Trophoblast cell (in vitro differentiated cells and primary cell): ENCODE results near the gene OTOF.

ENCODE experiments used
- DNase-seq, 2 donors: peaks; one replicate each; pipeline ENCODE4 v3.0.0-alpha.2; 2016
- H2AFZ ChIP-seq: 2 replicates; pipeline ENCODE4 v1.6.1; 2013; ENCODE audit warnings: low read length, moderate library complexity, mild to moderate bottlenecking; ENCODE audit not compliant: insufficient read depth, poor library complexity
- H2AK5ac ChIP-seq: 2 replicates; pipeline ENCODE4 v1.6.1; 2013; ENCODE audit warnings: mild to moderate bottlenecking, low read length
- H2BK120ac ChIP-seq: 2 replicates; pipeline ENCODE4 v1.6.1; 2013; ENCODE audit warnings: low read length, mild to moderate bottlenecking, moderate library complexity; ENCODE audit not compliant: insufficient read depth, poor library complexity
- H2BK12ac ChIP-seq: 2 replicates; pipeline ENCODE4 v1.6.1; 2013; ENCODE audit warnings: mild to moderate bottlenecking, low read length, moderate library complexity
- H2BK5ac ChIP-seq: 2 replicates; pipeline ENCODE4 v1.6.1; 2013; ENCODE audit warnings: low read length, low read depth, moderate library complexity, mild to moderate bottlenecking; ENCODE audit not compliant: poor library complexity
- H3K14ac ChIP-seq: 2 replicates; pipeline ENCODE4 v1.6.1; 2013; ENCODE audit warnings: mild to moderate bottlenecking, low read length
- H3K18ac ChIP-seq: 2 replicates; pipeline ENCODE4 v1.6.1; 2013; ENCODE audit warnings: mild to moderate bottlenecking, low read length
- H3K23ac ChIP-seq: 2 replicates; pipeline ENCODE4 v1.6.1; 2013; ENCODE audit warnings: low read length
- H3K27ac ChIP-seq: 2 replicates; pipeline ENCODE4 v1.5.1; 2013; ENCODE audit warnings: low read depth, mild to moderate bottlenecking, inconsistent platforms, low read length, moderate library complexity
- H3K27me3 ChIP-seq: 2 replicates; pipeline ENCODE4 v1.6.1; 2013; ENCODE audit warnings: inconsistent platforms, mild to moderate bottlenecking, low read length, moderate library complexity; ENCODE audit not compliant: insufficient read depth
- H3K36me3 ChIP-seq, 2 experiments: 1 replicate in 1 of 2; 2 replicates in 1 of 2; pipeline ENCODE4 v1.6.1; 2013; ENCODE audit warnings: low read length in 2 of 2, mild to moderate bottlenecking in 2 of 2, moderate library complexity in 1 of 2; ENCODE audit not compliant: insufficient read depth in 2 of 2, control insufficient read depth in 1 of 2
- H3K4ac ChIP-seq: 2 replicates; pipeline ENCODE4 v1.6.1; 2013; ENCODE audit warnings: low read depth, mild to moderate bottlenecking, low read length, moderate library complexity
- H3K4me1 ChIP-seq, 2 experiments: 1 replicate in 1 of 2; 2 replicates in 1 of 2; pipeline ENCODE4 v1.6.1; 2013; ENCODE audit warnings: low read length in 2 of 2, mild to moderate bottlenecking in 2 of 2, moderate library complexity in 1 of 2; ENCODE audit not compliant: insufficient read depth in 2 of 2, control insufficient read depth in 1 of 2
- H3K4me2 ChIP-seq: 2 replicates; pipeline ENCODE4 v1.6.1; 2013; ENCODE audit warnings: inconsistent platforms, mild to moderate bottlenecking, low read length, moderate library complexity
- H3K4me3 ChIP-seq: 2 replicates; pipeline ENCODE4 v1.5.1; 2013; ENCODE audit warnings: mild to moderate bottlenecking, low read depth, low read length, inconsistent platforms
- H3K79me1 ChIP-seq: one replicate; pipeline ENCODE4 v1.6.1; 2013; ENCODE audit warnings: low read length
- H3K79me2 ChIP-seq: 2 replicates; pipeline ENCODE4 v1.6.1; 2013; ENCODE audit warnings: low read length, mild to moderate bottlenecking; ENCODE audit not compliant: control insufficient read depth, insufficient read depth, poor library complexity
- H3K9ac ChIP-seq: 2 replicates; pipeline ENCODE4 v1.6.1; 2013; ENCODE audit warnings: mild to moderate bottlenecking, low read length
- H3K9me3 ChIP-seq: 2 replicates; pipeline ENCODE4 v1.6.1; 2013; ENCODE audit warnings: low read depth, mild to moderate bottlenecking, control low read depth, inconsistent platforms, low read length; ENCODE audit not compliant: insufficient read depth
- H4K12ac ChIP-seq: 2 replicates; pipeline ENCODE4 v1.6.1; 2013; ENCODE audit warnings: low read depth, mild to moderate bottlenecking, low read length, moderate library complexity
- H4K8ac ChIP-seq: 2 replicates; pipeline ENCODE4 v1.6.1; 2013; ENCODE audit warnings: low read depth, mild to moderate bottlenecking, low read length, moderate library complexity
- H4K91ac ChIP-seq: one replicate; pipeline ENCODE4 v1.6.1; 2013; ENCODE audit warnings: low read depth, mild to moderate bottlenecking, low read length, moderate library complexity
- WGBS: extraction: QIAGEN DNeasy Blood & Tissue Kit; methylation state at CpG from one replicate; pipeline ENCODE4 v1.1.7; 2013; ENCODE audit warnings: missing lambda C conversion rate; ENCODE audit not compliant: insufficient read length, insufficient coverage; ENCODE audit errors: extremely low coverage; 5-methylcytosine and 5-hydroxymethylcytosine counted together

OTOF gene

DNA sequence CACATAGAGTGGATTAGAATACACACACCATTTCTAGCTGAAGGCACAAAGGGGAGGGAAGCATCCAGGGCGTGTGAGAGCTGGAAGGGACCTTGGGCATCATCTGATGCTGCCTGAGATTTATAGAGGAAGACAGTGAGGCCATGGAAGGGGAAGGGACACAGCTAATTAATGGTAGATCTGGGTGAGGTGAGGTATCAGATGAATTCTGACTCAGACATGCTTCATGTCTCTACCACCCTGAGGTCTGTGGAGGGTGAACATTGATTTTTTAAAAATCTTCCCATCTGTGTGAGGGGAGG lies 42.2 kb upstream of the OTOF start:
- no peak overlapping the region for H4K91ac ChIP-seq
- no peak overlapping the region for H3K18ac ChIP-seq
- no peak overlapping the region for H3K27ac ChIP-seq
- no CpG with 5 or more reads among the region's 1 CpG for whole genome bisulfite sequencing
- no peak overlapping the region for H3K14ac ChIP-seq
- H3K79me1 ChIP-seq: no peaks in the 10 kb centered on the region
- no peaks in the 10 kb centered on the region for H3K79me2 ChIP-seq
- H2BK120ac ChIP-seq: no peak overlapping the region
- H4K12ac ChIP-seq: no peak overlapping the region
- no peak overlapping the region for H2BK5ac ChIP-seq
- no peak overlapping the region for H2AFZ ChIP-seq
- DNase-seq: no peak
- no peak overlapping the region for H2AK5ac ChIP-seq
- H3K4me3 ChIP-seq: no peak overlapping the region
- no peak overlapping the region for H3K4me2 ChIP-seq
- H3K9ac ChIP-seq: no peak overlapping the region
- no peak overlapping the region for H4K8ac ChIP-seq
- H3K36me3 ChIP-seq: no peaks in the 10 kb centered on the region
- no peak overlapping the region for H3K23ac ChIP-seq
- H3K27me3 ChIP-seq: no peaks in the 10 kb centered on the region
- H3K4ac ChIP-seq: no peak overlapping the region
- H3K4me1 ChIP-seq: no peaks in the 10 kb centered on the region
- H3K9me3 ChIP-seq: peaks cover 2% of the 10 kb centered on the region
- H2BK12ac ChIP-seq: no peak overlapping the region

DNA sequence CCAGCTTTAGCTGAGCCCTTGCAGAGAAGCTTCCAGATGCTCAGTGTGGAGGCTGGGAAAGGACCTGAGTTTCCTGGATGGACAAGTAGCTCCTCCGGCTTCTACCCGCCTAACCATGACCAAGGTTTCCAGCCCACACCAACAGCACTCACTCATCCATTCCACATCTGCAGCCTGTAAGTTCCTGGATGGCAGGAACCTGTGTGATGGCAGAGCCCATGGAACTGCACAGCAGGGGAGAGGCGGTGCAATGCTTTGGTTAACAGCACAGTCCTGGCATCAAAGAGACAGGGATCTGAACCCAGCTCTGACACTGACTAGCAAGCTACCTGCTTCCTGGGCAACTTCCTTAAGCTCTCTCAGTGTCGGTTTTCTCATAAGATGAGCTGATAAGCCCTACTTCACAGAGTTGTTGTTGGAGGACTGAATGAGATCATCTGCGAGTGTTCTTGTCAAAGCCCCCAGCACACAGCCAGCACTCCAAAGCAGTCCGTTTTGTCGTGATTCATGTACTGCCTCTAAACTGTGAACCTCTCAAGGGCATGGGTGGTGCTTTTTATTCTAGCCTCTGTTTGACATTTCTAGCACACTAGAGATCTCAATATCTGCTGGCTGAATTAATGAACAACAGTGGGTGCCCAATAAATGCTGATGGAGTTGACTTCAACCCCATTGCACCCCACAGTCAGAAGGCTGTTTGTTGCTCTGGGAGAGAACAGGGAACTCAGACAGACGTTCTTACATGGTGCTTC lies 41.6 kb upstream of the OTOF start:
- no peak overlapping the region for H2BK5ac ChIP-seq
- no peak overlapping the region for H3K4me3 ChIP-seq
- H3K14ac ChIP-seq: no peak overlapping the region
- no CpG with 5 or more reads among the region's 8 CpGs for WGBS
- H3K4me2 ChIP-seq: no peak overlapping the region
- H3K18ac ChIP-seq: no peak overlapping the region
- no peak overlapping the region for H2BK120ac ChIP-seq
- H4K12ac ChIP-seq: no peak overlapping the region
- H4K8ac ChIP-seq: no peak overlapping the region
- H3K36me3 ChIP-seq: no peaks in the 10 kb centered on the region
- no peaks in the 10 kb centered on the region for H3K79me1 ChIP-seq
- H4K91ac ChIP-seq: no peak overlapping the region
- no peak overlapping the region for H3K9ac ChIP-seq
- H3K9me3 ChIP-seq: peaks cover 2% of the 10 kb centered on the region
- H3K27me3 ChIP-seq: no peaks in the 10 kb centered on the region
- H3K4ac ChIP-seq: no peak overlapping the region
- no peaks in the 10 kb centered on the region for H3K4me1 ChIP-seq
- no peaks in the 10 kb centered on the region for H3K79me2 ChIP-seq
- no peak overlapping the region for H3K23ac ChIP-seq
- no peak for DNase-seq
- no peak overlapping the region for H3K27ac ChIP-seq
- H2AFZ ChIP-seq: no peak overlapping the region
- H2BK12ac ChIP-seq: no peak overlapping the region
- no peak overlapping the region for H2AK5ac ChIP-seq

DNA sequence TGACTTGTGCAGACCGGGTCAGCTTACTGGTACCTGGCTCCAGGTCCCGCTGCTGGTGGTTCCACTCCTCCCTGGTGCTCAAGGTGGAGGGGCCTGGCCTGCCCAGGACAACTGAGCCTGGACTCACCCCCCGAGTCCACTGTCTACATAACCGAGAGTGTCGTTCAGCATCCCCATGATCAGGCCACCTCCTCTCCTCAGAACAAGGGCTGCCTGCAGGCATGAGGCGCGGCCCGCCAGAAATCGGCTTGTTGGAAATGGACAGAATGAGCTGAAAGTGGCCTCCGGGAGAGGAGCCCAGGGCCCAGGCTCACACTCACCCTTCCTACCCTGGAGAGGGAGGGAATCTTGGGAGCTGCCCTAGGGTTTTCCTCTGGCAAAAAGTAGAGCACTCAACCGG lies 38.9 kb upstream of the OTOF start:
- WGBS: no CpG with 5 or more reads among the region's 11 CpGs
- H3K14ac ChIP-seq: no peak overlapping the region
- H2AFZ ChIP-seq: no peak overlapping the region
- H3K27me3 ChIP-seq: no peaks in the 10 kb centered on the region
- no peak overlapping the region for H3K4ac ChIP-seq
- no peak overlapping the region for H2BK5ac ChIP-seq
- no peaks in the 10 kb centered on the region for H3K79me2 ChIP-seq
- H3K36me3 ChIP-seq: no peaks in the 10 kb centered on the region
- peaks cover 2% of the 10 kb centered on the region for H3K9me3 ChIP-seq
- no peak overlapping the region for H3K4me2 ChIP-seq
- H3K23ac ChIP-seq: no peak overlapping the region
- H3K9ac ChIP-seq: no peak overlapping the region
- H3K4me1 ChIP-seq: no peaks in the 10 kb centered on the region
- no peak overlapping the region for H4K12ac ChIP-seq
- H3K27ac ChIP-seq: no peak overlapping the region
- H2BK120ac ChIP-seq: no peak overlapping the region
- H3K79me1 ChIP-seq: no peaks in the 10 kb centered on the region
- no peak overlapping the region for H4K8ac ChIP-seq
- no peak for DNase-seq
- H3K18ac ChIP-seq: no peak overlapping the region
- H3K4me3 ChIP-seq: no peak overlapping the region
- no peak overlapping the region for H4K91ac ChIP-seq
- H2BK12ac ChIP-seq: no peak overlapping the region
- H2AK5ac ChIP-seq: no peak overlapping the region

DNA sequence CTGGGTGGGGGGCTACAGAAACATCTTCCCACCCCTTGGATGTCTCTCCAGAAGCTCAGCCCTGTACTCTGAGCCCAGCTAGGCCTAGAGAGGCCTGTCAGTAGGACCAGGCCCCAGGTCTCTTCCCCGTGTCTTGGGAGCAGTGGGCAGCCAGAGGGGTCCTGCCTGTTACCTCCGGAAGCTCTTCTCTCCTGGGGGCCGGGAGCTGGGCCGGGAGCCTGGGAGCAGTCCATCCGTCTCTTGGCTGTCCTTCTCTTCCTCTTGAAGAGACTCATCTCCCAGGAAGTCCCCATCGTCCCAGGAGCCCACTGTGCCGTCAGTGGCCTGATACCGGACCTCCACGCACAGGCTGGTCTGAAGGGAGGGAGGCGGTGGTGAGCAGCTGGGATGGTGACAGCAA lies 38.3 kb upstream of the OTOF start:
- no CpG with 5 or more reads among the region's 10 CpGs for WGBS
- Histone ChIP-seq H3K18ac (no peak overlapping the region), H3K9ac (no peak overlapping the region), H3K4ac (no peak overlapping the region), H4K12ac (no peak overlapping the region), H3K9me3 (peaks cover 2% of the 10 kb centered on the region), H3K4me2 (no peak overlapping the region), H3K4me1 (no peaks in the 10 kb centered on the region), H4K91ac (no peak overlapping the region), H3K79me2 (no peaks in the 10 kb centered on the region), H2BK5ac (no peak overlapping the region), H2AK5ac (no peak overlapping the region), H3K36me3 (no peaks in the 10 kb centered on the region), H4K8ac (no peak overlapping the region), H3K4me3 (no peak overlapping the region), H3K27me3 (no peaks in the 10 kb centered on the region), H2BK12ac (no peak overlapping the region), H2AFZ (no peak overlapping the region), H3K23ac (no peak overlapping the region), H3K79me1 (no peaks in the 10 kb centered on the region), H3K14ac (no peak overlapping the region), H2BK120ac (no peak overlapping the region), H3K27ac (no peak overlapping the region)
- no peak for DNase-seq
